GM12878 (cell line): ENCODE measurements around the gene SLC2A8. TPM values are rescaled to one million over a fixed set of nuclear protein-coding genes. Genes with fewer than 3 reads are reported as not detected.
A peak's percentile ranks its signal among the peaks of the same experiment; 100 is the strongest.

Experiments used
- ATAC-seq: fragments of 200-7000 bp; cut with Tn5 transposase; 3 replicates; pipeline ENCODE4 v1.9.1; 2020; ENCODE audit warnings: mild to moderate bottlenecking, moderate library complexity
- BruUV-seq: library from RNA; stranded (reverse); fragments of 400-500 nt; replicated peaks from 2 replicates; lab custom pipeline; 2021; lab: Mats Ljungman, UMichigan
- CTCF ChIA-PET: fragments of 300-600 bp; sonication (Branson Sonifier 250); formaldehyde crosslinking; extraction: SDS; loops from one replicate; lab custom pipeline; 2021; ENCODE audit warnings: inconsistent platforms; lab: Yijun Ruan, JAX
- POLR2A ChIA-PET: fragments of 350-600 bp; formaldehyde crosslinking; extraction: SDS; loops from one replicate; lab custom pipeline; 2021; ENCODE audit warnings: inconsistent platforms; lab: Charles Lee
- RAD21 ChIA-PET: fragments of 300-600 bp; sonication (Branson Sonifier 250); formaldehyde crosslinking; loops from one replicate; lab custom pipeline; 2023; ENCODE audit warnings: antibody characterized with exemption; ENCODE audit not compliant: unreplicated experiment; lab: Charles Lee
- SMC1A ChIA-PET: fragments of 300-600 bp; sonication (Branson Sonifier 250); formaldehyde crosslinking; loops from one replicate; lab custom pipeline; 2023; ENCODE audit not compliant: unreplicated experiment, uncharacterized antibody; lab: Charles Lee
- DNase-seq: peaks from one replicate; pipeline ENCODE4 v3.0.0-alpha.2; 2011; ENCODE audit warnings: low read depth, low spot score
- FAIRE-seq: peaks from 3 replicates; lab custom pipeline; 2011; peaks lifted over from hg19 to GRCh38; lab: Jason Lieb, UNC
- H2AFZ ChIP-seq: 2 replicates; pipeline ENCODE4 v1.6.0; 2011; ENCODE audit warnings: low read depth, low read length, control low read depth; ENCODE audit not compliant: control insufficient read depth
- H3K27ac ChIP-seq: 2 replicates; pipeline ENCODE4 v1.5.1; 2011; ENCODE audit warnings: control low read depth; ENCODE audit not compliant: control insufficient read depth, insufficient read depth
- H3K27me3 ChIP-seq, 2 experiments: replicated peaks in 1 of 2; 2 replicates each; pipeline versions ENCODE4 v1.6.0 to v1.6.1; 2011; ENCODE audit warnings: low read length in 1 of 2; ENCODE audit not compliant: control insufficient read depth in 2 of 2, insufficient read depth in 2 of 2
- H3K36me3 ChIP-seq, 2 experiments: 2 replicates each; pipeline ENCODE4 v1.5.1; 2011; ENCODE audit warnings: low read length in 1 of 2; ENCODE audit not compliant: control insufficient read depth in 2 of 2, insufficient read depth in 2 of 2
- H3K4me1 ChIP-seq: 2 replicates; pipeline ENCODE4 v1.6.1; 2011; ENCODE audit warnings: mild to moderate bottlenecking, low read length, moderate library complexity, mixed read lengths; ENCODE audit not compliant: control insufficient read depth, insufficient read depth
- H3K4me2 ChIP-seq: 2 replicates; pipeline ENCODE4 v1.6.0; 2011; ENCODE audit warnings: control low read depth; ENCODE audit not compliant: control insufficient read depth, insufficient read depth
- H3K4me3 ChIP-seq: fragments of 200-600 bp; sonication (generic); 2 replicates; pipeline ENCODE4 v1.5.1; 2016
- H3K79me2 ChIP-seq: 2 replicates; pipeline ENCODE4 v1.6.0; 2011; ENCODE audit warnings: low read length; ENCODE audit not compliant: control insufficient read depth, insufficient read depth
- H3K9ac ChIP-seq: 2 replicates; pipeline ENCODE4 v1.8.0; 2011; ENCODE audit warnings: low read length, control low read depth, mixed read lengths; ENCODE audit not compliant: control insufficient read depth, insufficient read depth
- H3K9me3 ChIP-seq: replicated peaks from 3 replicates; pipeline ENCODE4 v1.5.1; 2011; ENCODE audit warnings: mild to moderate bottlenecking, low read length; ENCODE audit not compliant: control insufficient read depth, insufficient read depth
- H4K20me1 ChIP-seq: 2 replicates; pipeline ENCODE4 v1.6.0; 2011; ENCODE audit not compliant: control insufficient read depth, insufficient read depth
- ATF7 ChIP-seq: fragments of 450-650 bp; IDR thresholded peaks from 2 replicates; pipeline ENCODE4 v1.6.1; 2016; ENCODE audit warnings: low read depth, mild to moderate bottlenecking
- BRCA1 ChIP-seq: IDR thresholded peaks from 2 replicates; pipeline ENCODE4 v1.6.1; 2011; ENCODE audit warnings: low read depth, low read length, improper control_type of control experiment
- CBX5 ChIP-seq: sonication (generic); IDR thresholded peaks from 2 replicates; pipeline ENCODE4 v1.6.1; 2016; ENCODE audit warnings: low read depth, moderate library complexity, mild to moderate bottlenecking, inconsistent platforms
- IRF4 ChIP-seq: IDR thresholded peaks from 2 replicates; pipeline ENCODE4 v1.6.1; 2011; ENCODE audit warnings: low read depth, low read length
- MYC ChIP-seq: IDR thresholded peaks from 2 replicates; pipeline ENCODE4 v1.6.1; 2011; ENCODE audit warnings: mild to moderate bottlenecking, low read length, moderate library complexity, inconsistent platforms; ENCODE audit not compliant: insufficient read depth, insufficient replicate concordance, insufficient read length, severe bottlenecking
- NFYA ChIP-seq: IDR thresholded peaks from 2 replicates; pipeline ENCODE4 v1.6.1; 2011; ENCODE audit warnings: low read depth, mild to moderate bottlenecking, low read length, improper control_type of control experiment, borderline replicate concordance
- NRF1 ChIP-seq: conservative IDR thresholded peaks from 2 replicates; pipeline ENCODE4 v1.6.1; 2011; ENCODE audit warnings: mild to moderate bottlenecking, low read depth, low read length, improper control_type of control experiment
- PML ChIP-seq: IDR thresholded peaks from 2 replicates; pipeline ENCODE4 v1.6.1; 2012; ENCODE audit warnings: low read length, inconsistent platforms
- RAD21 ChIP-seq: IDR thresholded peaks from 2 replicates; pipeline ENCODE4 v1.6.1; 2011; ENCODE audit warnings: mild to moderate bottlenecking, low read depth, low read length, moderate library complexity; ENCODE audit not compliant: insufficient read depth
- RELA ChIP-seq: fragments of 450-650 bp; IDR thresholded peaks from 2 replicates; pipeline ENCODE4 v1.8.0; 2014; ENCODE audit warnings: borderline replicate concordance; ENCODE audit not compliant: partially characterized antibody
- RUNX3 ChIP-seq: IDR thresholded peaks from 2 replicates; pipeline ENCODE4 v1.6.1; 2012; ENCODE audit warnings: low read length, inconsistent platforms
- SMC3 ChIP-seq: IDR thresholded peaks from 2 replicates; pipeline ENCODE4 v1.6.1; 2011; ENCODE audit warnings: low read length, improper control_type of control experiment, borderline replicate concordance
- TAF1 ChIP-seq: IDR thresholded peaks from 2 replicates; pipeline ENCODE4 v1.6.1; 2011; ENCODE audit warnings: mild to moderate bottlenecking, low read depth, low read length, borderline replicate concordance
- ZBED1 ChIP-seq: IDR thresholded peaks from 2 replicates; pipeline ENCODE4 v1.6.1; 2016; ENCODE audit warnings: borderline replicate concordance
- WGBS: methylation state at CpG from one replicate; pipeline ENCODE4 v1.1.6; 2016; ENCODE audit warnings: low lambda C conversion rate; ENCODE audit not compliant: insufficient replicate concordance, insufficient coverage; ENCODE audit errors: missing lambda C conversion rate; 5-methylcytosine and 5-hydroxymethylcytosine counted together
- in situ Hi-C: fragments of 300-500 bp; cut with MboI; formaldehyde crosslinking; loops from 9 replicates; pipeline ENCODE4 v1.14.3; 2018; ENCODE audit warnings: mixed read lengths
- intact Hi-C: fragments of 100-400 bp; cut with micrococcal nuclease; formaldehyde crosslinking; loops from one replicate; pipeline ENCODE4 v1.14.2; 2022; ENCODE audit not compliant: unreplicated experiment
- polyA plus RNA-seq, 11 experiments: library from polyadenylated mRNA; depleted of rRNA in 4 of 11; unstranded in 6 of 11; stranded (reverse) in 5 of 11; fragments of >200 nt; fragmentation: Nextera tagmentation in 4 of 11; fragmentation: Illumina TruSeq in 1 of 11; extraction: Ambion mirVana in 4 of 11; extraction: Trizol in 1 of 11; gene quantifications; 1 replicate in 1 of 11; 2 replicates in 10 of 11; pipeline versions ENCODE4 v1.2.1 to v1.2.3, GENCODE V29; 2011 to 2016; ENCODE audit warnings: inconsistent platforms in 2 of 11, missing spikeins in 2 of 11, low read depth in 1 of 11
- total RNA-seq, 4 experiments: library from RNA; depleted of rRNA in 3 of 4; stranded (reverse); fragments of >200 nt in 3 of 4; fragmentation: Illumina TruSeq in 1 of 4; extraction: Trizol in 1 of 4; gene quantifications; 2 replicates each; pipeline versions ENCODE4 v1.2.1 to v1.2.3, GENCODE V29; 2013 to 2021
- TF ChIP-seq, protein P1 (sequence below): fragments of 450-650 bp; IDR thresholded peaks from 2 replicates; pipeline ENCODE4 v1.6.1; 2017; ENCODE audit warnings: mild to moderate bottlenecking, moderate library complexity
- TF ChIP-seq, protein P2 (sequence below), 3 experiments: IDR thresholded peaks in 2 of 3; conservative IDR thresholded peaks in 1 of 3; 2 replicates each; pipeline ENCODE4 v1.5.1; 2011; ENCODE audit warnings: low read depth in 3 of 3, low read length in 3 of 3, mild to moderate bottlenecking in 3 of 3, control low read depth in 2 of 3, moderate library complexity in 2 of 3, inconsistent platforms in 1 of 3, mixed read lengths in 1 of 3; ENCODE audit not compliant: control insufficient read depth in 2 of 3, insufficient read depth in 1 of 3; ENCODE audit errors: extremely low read depth in 1 of 3

SLC2A8 gene
- total and polyA plus RNA-seq, 10 of the 15 experiments (the other 5 are each of a cell fraction or from before 2014, with no cell fraction given) = 0.31 to 22.7 (median 10.0) TPM

DNA sequence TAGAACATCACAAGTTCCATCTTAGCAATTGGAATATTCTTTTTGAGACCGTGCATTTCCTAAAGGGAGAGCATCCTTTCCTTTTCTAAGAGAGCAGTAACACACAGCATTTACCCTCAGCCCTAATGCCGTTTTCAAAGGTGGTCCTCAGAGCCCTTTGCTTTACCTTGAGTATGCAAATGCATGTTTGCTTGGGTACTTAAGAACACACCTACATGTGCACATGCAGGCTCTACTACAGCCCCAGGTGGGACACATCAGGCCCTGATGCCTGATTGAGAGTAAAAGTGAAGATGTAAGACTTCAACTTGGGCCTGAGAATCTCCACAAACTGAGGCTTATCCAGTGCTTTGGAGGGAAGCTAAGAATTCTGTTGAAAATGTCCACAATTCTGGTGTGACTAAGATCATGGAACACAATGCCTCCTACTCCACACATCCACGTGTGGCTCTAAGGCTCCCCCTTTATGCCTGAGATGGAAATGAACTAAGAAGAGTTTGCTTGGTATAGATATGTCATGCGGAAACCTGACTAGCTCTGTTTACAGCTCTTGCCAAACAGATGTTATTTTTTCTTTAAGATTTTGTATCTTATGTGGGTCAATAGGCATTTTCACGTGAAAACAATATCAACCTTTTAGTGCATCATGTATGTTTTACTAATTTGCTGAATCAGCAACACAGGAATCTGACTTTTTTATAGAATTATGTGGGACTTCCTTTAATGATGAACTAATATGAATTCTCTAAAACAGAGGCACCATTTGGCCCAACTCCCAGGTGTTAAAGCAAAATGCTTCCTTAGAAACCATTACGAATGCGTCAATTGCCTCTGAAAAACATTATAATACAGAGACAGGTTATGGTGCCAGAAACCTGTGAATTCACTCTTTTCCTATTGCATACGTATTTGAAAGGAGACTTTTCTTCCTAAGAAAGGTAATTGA is 48.9 kb upstream of the SLC2A8 start:
- H3K4me3 ChIP-seq = no peak overlapping the region
- H3K4me1 ChIP-seq = no peaks in the 10 kb centered on the region
- BruUV-seq = no TSS peak
- no peak for FAIRE-seq
- H4K20me1 ChIP-seq = no peaks in the 10 kb centered on the region
- H3K36me3 ChIP-seq = no peaks in the 10 kb centered on the region
- no peaks in the 10 kb centered on the region for H3K9me3 ChIP-seq
- in situ Hi-C loops (no loop called here), intact Hi-C loops (loop anchor here (5.0 kb wide), 1 partner anchor 136 kb away; no protein-coding TSS in a partner anchor)
- no peak overlapping the region for H3K9ac ChIP-seq
- TF ChIP-seq, protein P1, sequence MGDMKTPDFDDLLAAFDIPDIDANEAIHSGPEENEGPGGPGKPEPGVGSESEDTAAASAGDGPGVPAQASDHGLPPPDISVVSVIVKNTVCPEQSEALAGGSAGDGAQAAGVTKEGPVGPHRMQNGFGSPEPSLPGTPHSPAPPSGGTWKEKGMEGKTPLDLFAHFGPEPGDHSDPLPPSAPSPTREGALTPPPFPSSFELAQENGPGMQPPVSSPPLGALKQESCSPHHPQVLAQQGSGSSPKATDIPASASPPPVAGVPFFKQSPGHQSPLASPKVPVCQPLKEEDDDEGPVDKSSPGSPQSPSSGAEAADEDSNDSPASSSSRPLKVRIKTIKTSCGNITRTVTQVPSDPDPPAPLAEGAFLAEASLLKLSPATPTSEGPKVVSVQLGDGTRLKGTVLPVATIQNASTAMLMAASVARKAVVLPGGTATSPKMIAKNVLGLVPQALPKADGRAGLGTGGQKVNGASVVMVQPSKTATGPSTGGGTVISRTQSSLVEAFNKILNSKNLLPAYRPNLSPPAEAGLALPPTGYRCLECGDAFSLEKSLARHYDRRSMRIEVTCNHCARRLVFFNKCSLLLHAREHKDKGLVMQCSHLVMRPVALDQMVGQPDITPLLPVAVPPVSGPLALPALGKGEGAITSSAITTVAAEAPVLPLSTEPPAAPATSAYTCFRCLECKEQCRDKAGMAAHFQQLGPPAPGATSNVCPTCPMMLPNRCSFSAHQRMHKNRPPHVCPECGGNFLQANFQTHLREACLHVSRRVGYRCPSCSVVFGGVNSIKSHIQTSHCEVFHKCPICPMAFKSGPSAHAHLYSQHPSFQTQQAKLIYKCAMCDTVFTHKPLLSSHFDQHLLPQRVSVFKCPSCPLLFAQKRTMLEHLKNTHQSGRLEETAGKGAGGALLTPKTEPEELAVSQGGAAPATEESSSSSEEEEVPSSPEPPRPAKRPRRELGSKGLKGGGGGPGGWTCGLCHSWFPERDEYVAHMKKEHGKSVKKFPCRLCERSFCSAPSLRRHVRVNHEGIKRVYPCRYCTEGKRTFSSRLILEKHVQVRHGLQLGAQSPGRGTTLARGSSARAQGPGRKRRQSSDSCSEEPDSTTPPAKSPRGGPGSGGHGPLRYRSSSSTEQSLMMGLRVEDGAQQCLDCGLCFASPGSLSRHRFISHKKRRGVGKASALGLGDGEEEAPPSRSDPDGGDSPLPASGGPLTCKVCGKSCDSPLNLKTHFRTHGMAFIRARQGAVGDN = no peak
- TF ChIP-seq, protein P2, sequence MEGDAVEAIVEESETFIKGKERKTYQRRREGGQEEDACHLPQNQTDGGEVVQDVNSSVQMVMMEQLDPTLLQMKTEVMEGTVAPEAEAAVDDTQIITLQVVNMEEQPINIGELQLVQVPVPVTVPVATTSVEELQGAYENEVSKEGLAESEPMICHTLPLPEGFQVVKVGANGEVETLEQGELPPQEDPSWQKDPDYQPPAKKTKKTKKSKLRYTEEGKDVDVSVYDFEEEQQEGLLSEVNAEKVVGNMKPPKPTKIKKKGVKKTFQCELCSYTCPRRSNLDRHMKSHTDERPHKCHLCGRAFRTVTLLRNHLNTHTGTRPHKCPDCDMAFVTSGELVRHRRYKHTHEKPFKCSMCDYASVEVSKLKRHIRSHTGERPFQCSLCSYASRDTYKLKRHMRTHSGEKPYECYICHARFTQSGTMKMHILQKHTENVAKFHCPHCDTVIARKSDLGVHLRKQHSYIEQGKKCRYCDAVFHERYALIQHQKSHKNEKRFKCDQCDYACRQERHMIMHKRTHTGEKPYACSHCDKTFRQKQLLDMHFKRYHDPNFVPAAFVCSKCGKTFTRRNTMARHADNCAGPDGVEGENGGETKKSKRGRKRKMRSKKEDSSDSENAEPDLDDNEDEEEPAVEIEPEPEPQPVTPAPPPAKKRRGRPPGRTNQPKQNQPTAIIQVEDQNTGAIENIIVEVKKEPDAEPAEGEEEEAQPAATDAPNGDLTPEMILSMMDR (IDR thresholded peaks at IDR 0.05 in 2 of 3, conservative IDR thresholded peaks at IDR 0.05 in 1 of 3; ENCODE audit: control insufficient read depth in 2 of 3, extremely low read depth in 1 of 3, insufficient read depth in 1 of 3, low read depth in 3 of 3, low read length in 3 of 3) = peak; percentile 42 to 50 (median 45); a peak in 5 of 6 replicates
- TF ChIP-seq ATF7 (no peak), NRF1 (no peak), ZBED1 (no peak), PML (no peak), RAD21 (peak; percentile 67), NFYA (no peak), RELA (no peak), MYC (no peak), BRCA1 (no peak), IRF4 (no peak), CBX5 (no peak), SMC3 (peak; percentile 44; the same call in 1 of the 2 replicates), RUNX3 (no peak), TAF1 (no peak)
- CTCF ChIA-PET = interaction anchor here (0.6 to 1.2 kb wide), 4 partner anchors 71 to 670 kb away, joined by 3 read pairs; no protein-coding TSS in a partner anchor
- peak; percentile 50 for ATAC-seq
- SMC1A ChIA-PET = interaction anchor here (0.8 kb wide), 1 partner anchor 16 kb away, joined by 3 read pairs; no protein-coding TSS in a partner anchor
- 80% methylated on average over 8 of the region's 8 CpGs for WGBS
- RAD21 ChIA-PET = interaction anchor here (1.5 kb wide), 1 partner anchor 133 kb away, joined by 3 read pairs; no protein-coding TSS in a partner anchor
- no peak for DNase-seq
- POLR2A ChIA-PET = no interaction called here
- no peaks in the 10 kb centered on the region for H3K79me2 ChIP-seq
- no peak overlapping the region for H3K4me2 ChIP-seq
- no peak overlapping the region for H3K27ac ChIP-seq
- H3K27me3 ChIP-seq = no peaks in the 10 kb centered on the region
- no peak overlapping the region for H2AFZ ChIP-seq
